Activated CD4-positive, CD25-positive, alpha-beta regulatory T cell treated with anti-CD3 and anti-CD28 coated beads, Interleukin-2, amount 50 U/mL, for 16 hours (primary cell): ENCODE results near the gene MTHFD1L.

Source experiments
- DNase-seq: peaks from one replicate; pipeline ENCODE4 v3.0.0-alpha.2; 2020; ENCODE audit warnings: low read depth, low spot score

MTHFD1L gene

GRCh38 chr6:150866147-150866990 is 867 bp downstream of the MTHFD1L start:
- peak; percentile 54 for DNase-seq

GRCh38 chr6:150866991-150867501 is 1.5 kb downstream of the MTHFD1L start:
- DNase-seq = no peak

- no peak for DNase-seq
Observed at GRCh38 chr6:150868759-150869158, 3.3 kb downstream of the MTHFD1L start.

GRCh38 chr6:150874179-150874578 is 8.7 kb downstream of the MTHFD1L start:
- no peak for DNase-seq

- DNase-seq = no peak
Observed at GRCh38 chr6:150875841-150876240, 10.3 kb downstream of the MTHFD1L start.

- DNase-seq = no peak
Observed at GRCh38 chr6:150876598-150876997, 11.1 kb downstream of the MTHFD1L start.

- DNase-seq = no peak
Observed at GRCh38 chr6:150877928-150878327, 12.4 kb downstream of the MTHFD1L start.

GRCh38 chr6:150878347-150879213 is 13.1 kb downstream of the MTHFD1L start:
- DNase-seq = no peak

- DNase-seq = no peak
Observed at GRCh38 chr6:150880336-150880735, 14.8 kb downstream of the MTHFD1L start.

- no peak for DNase-seq
Observed at GRCh38 chr6:150881911-150882481, 16.5 kb downstream of the MTHFD1L start.

- DNase-seq = no peak
Observed at GRCh38 chr6:150883521-150883920, 18.0 kb downstream of the MTHFD1L start.

GRCh38 chr6:150886155-150886554 is 20.7 kb downstream of the MTHFD1L start:
- no peak for DNase-seq

- no peak for DNase-seq
Observed at GRCh38 chr6:150887978-150888563, 22.6 kb downstream of the MTHFD1L start.

GRCh38 chr6:150890346-150890745 is 24.8 kb downstream of the MTHFD1L start:
- DNase-seq = no peak

GRCh38 chr6:150891888-150892485 is 26.5 kb downstream of the MTHFD1L start:
- DNase-seq = peak; percentile 9

GRCh38 chr6:150894191-150894744 is 28.8 kb downstream of the MTHFD1L start:
- no peak for DNase-seq

GRCh38 chr6:150894935-150895552 is 29.5 kb downstream of the MTHFD1L start:
- peak; percentile 5 for DNase-seq

- DNase-seq = no peak
Observed at GRCh38 chr6:150895928-150896632, 30.6 kb downstream of the MTHFD1L start.

- DNase-seq = no peak
Observed at GRCh38 chr6:150897400-150897943, 32.0 kb downstream of the MTHFD1L start.
